NCI-H128 (cell line): ENCODE results near the gene RSRP1.
"Not testable (repeated sequence)": the region's sequence is repeated elsewhere in the genome, so short reads cannot be mapped to it uniquely, and the experiment has no call there.

ENCODE experiments used
- DNase-seq: peaks from one replicate; lab custom pipeline; 2025; ENCODE audit not compliant: unreplicated experiment; lab: John Stamatoyannopoulos, UW

Gene RSRP1

DNA sequence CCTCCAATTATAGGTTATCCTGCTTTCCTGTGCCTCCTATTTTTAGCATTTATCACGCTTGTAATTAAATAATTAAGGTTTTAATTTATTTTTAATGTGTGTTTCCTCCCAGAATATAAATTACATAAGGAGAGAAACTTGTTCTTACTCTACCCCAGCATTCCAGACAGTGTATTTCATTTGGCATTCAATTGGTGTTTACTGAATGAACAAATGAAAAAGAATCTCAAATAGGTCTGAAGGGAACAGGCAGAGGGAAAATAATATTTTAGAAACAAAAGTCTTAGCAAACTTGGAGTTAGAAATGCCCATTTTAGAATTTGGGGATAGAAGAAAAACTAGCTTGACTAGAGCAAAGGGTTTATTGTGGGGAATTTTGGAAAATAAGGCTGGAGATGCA is 9.9 kb upstream of the RSRP1 start:
- DNase-seq: no peak

DNA sequence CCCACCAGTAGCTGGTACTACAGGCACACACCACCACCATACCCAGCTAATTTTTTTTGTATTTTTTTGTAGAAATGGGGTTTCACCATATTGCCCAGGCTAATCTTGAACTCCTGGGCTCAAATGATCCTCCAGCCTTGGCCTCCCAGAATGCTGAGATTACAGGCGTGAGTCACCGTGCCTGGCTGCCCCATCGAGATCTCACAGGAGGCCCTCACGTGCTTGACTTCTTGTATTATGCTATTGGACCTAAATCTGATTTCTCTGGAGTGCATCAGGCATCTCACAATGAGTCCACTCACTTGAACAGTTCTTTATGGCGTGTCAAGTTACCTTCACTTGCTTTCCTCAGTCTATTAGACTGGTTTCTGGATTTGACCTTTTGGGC is 9.3 kb upstream of the RSRP1 start:
- no peak for DNase-seq

DNA sequence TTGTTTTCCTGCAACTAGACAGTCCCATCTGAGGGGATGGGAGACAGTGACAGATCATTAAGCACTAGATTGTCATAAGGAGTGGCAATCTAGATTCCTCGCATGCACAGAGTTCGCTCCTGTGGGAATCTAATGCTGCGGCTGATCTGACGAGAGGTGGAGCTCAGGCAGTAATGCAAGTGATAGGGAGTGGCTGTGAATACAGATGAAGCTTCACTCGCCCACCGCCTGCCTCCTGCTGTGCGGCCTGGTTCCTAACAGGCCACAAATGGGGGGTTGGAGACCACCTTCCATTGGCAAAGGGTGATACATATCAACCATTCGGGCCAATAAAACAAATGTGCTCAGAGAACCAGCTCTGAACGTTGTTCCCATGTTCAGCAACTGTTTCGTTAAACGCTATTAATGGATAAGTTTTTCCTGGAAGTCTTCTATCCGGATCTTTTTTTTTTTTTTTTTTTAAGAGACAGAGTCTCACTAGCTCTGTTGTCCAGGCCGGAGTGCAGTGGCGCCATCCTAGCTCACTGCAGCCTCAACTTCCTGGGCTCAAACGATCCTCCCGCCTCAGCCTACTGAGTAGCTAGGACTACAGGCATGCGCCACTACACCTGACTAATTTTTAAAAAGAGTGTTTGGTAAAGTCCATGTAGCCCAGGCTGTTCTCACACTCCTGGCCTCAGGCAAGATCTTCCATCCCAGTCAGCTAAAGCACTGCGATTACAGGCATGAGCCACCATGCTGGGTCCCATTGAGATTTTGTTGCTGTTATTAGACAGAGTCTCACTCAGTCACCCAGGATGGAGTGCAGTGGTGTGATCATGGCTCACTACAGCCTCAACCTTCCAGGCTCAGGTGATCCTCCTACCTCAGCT is 8.7 kb upstream of the RSRP1 start:
- no peak for DNase-seq

DNA sequence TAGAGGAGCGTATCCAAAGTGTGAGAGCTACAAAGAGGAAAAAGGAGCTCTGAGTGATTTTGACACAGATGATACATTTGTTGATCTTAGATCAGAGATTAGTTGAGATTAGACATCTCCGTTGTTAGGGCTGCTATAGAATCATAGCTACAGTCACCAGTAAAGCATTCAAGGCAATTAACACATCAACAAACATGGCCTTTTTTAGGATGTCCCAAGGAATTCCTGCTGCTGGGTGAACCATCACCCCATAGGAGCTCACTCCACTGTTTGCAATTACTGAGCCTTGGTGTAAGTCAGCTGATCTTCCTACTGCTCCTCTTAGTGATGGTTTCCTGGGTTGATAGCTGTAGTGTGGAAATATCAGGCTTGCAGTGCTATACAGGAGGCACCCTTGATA is 6.7 kb upstream of the RSRP1 start:
- DNase-seq: no peak

DNA sequence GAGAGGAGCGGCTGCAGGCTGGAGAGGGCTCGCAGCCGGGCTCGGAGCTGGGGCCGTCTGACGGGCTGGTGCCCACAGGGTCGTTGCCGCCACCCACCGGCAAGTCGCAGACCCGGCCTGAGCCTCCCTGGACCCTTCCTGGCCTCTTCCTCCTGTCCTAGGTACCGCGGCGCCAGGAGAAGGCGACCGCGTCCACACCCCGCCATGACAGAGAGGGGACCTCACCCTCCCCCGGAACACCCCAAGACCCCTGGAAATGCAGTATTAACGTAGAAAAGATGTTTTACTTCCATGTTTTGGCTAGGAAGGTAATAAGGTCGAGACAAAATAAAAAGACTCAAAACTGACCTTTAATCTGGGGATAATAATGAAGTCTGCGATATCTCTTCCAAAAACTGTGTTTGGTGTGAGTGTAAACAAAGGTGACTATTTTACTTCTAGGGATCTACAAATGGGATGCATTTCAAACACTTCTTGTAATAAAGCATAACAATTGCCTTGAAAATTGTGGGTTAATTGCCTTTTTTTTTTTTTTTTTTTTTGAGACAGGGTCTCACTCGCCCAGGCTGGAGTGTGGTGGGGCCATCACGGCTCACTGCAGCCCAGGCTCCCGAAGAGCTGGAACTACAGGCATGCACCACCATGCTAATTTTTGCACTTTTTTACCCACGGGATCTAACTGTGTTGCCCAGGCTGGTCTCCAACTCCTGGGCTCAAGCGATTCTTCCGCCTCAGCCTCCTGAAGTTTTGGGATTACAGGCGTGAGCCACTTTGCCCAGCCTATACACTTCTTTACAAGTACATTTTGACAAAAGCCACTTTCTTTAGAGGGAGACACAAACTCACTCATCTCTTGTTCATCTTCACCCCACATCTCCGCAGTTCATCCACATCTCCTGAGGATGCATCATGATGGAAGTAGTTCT is 838 bp upstream of the RSRP1 start:
- DNase-seq: no peak

DNA sequence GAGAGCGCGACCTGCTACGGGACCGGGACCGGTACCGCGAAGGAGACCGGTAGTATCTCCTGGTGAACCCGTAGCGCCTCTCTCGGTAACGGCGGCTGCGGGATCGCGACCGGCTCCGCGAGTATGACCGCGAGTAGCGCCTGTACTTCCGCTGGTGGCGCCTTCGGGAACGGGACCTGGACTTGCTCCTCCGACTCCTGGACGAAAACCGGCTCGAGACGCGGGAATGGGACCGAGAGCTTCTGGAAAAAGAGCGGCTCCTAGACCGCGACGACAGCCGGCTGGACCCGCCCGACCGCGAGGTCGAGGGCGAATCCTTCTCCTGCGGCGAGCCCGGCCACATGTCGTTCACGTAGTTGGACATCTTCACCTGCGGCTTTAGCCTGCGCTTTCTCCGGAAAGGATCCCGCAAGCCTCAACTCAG is 642 bp downstream of the RSRP1 start:
- no peak for DNase-seq

DNA sequence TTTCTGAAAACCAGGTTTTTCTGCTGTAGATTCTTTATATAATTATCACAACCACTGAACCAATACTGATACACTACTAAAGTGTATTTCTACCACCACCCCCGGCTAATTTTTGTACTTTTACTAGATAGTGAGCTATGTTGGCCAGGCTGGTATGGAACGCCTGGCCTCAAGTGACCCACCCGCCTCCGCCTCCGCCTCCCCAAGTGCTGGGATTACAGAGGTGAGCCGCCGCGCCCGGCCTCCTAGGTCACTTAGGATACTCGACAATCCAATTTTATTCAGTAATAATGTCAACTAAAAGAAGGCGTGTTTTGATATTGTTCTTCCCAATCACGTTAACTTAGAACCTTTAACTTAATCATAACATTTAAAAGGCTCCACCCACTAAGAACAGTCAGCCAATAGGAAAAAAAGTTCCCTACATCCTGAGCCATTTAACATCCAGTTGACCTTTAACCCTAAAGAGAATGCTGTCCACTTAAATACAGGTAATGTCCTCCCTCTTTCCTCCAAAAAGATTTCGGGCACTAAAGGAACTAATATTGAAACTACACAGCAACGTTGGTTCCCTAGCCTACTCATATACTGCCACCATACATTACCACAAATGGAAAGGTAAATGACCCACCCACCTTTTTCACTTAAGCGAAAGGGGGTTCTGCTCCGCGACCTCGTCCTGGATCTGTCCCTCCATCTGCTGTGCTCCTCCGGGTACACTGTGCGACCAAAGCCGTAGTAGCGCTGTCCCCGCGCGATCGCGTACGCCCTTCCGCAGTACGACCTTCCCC is 1.2 kb downstream of the RSRP1 start:
- no peak for DNase-seq

DNA sequence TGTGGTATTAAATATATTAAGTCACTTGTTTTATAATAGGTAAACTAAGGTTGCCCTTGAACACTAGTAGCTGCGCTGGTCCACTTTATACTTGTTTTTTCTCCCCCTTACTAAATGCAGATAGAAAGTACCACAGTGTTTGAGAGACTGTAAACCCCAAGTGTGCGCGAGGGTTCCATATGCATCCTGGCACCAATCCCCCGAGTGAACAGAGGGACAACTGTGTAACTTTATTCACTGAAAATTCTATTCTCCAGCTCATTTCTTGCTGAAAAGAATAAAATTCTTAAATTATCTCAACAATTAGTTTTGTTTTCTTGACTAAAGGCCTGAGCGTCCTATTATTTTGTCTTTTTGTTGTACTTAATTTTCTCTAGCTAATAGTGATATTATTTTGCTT is 1.9 kb downstream of the RSRP1 start:
- DNase-seq: no peak

DNA sequence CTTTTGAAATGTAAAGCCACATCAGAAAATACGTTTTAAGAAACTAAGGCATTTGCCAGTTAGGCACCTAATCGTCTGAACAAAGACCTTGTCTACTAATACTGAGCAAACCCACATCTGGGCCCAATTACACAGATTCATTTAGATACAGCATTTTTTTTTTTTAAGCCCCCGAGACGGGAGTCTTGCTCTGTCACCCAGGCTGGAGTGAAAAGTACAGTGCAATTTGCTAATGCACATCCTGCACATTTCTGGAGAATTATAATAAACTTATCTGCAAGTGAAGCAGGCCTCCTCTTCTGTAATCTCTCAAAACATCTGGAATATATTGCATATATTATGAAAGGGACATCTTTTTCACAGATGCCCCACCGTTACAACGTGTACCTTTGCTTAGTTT is 3.3 kb downstream of the RSRP1 start:
- no peak for DNase-seq

DNA sequence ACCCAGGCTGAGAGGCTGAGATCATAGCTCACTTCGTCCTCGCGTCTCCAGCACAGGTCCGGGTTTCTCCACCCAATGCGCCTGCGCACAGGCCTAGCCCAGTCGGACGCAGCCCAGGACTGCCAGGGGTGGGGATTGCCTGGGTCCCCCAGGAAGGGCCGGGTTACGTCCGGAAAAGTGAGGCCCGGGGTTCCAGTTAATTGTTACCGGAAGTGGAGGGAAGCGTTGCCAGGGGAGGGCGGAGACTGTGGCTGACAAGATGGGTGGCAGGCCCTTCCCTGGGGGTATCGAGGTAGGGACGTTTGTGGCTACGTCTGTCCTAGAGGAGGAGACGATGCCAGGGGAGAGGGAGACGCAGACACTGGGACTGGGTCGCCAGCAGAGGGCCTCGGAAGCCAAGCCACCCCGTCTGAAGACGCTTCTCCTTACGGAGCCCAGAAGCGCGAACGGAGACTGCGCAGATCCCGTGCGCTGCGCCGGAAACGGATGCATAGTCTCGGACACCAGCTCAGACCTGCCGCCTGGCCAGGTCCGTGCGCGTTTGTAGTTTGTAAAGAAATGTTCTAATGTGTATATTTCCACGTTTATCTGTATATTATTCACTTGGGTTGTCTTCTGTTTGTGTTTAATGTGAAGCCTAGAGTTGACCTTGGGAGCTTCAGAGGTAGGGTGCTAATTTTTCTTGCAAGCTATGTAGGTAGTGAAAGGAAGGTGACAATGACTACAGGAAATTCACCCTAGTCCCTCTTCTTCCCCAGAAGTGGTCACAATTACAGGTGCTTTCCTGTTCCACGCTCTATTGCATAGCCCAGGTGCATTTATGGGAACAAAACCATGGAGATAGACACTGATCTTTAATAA is 7.3 kb downstream of the RSRP1 start:
- DNase-seq: peak; percentile 96

DNA sequence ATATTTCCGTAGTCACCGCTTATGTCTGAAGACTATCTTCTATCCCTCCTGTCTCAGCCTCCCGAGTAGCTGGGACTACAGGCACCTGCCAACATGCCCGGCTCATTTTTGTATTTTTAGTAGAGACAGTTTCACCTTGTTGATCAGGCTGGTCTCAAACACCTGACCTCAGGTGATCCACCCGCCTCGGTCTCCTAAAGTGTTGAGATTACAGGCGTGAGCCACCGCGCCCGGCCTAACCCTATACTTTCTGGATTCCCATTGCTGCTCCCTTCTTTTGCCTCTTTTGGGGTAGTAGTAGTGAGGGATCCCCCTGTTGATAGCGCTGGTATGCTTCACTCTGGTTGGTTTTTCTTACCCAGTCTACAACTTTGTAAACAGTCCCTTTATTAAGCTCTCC is 9.2 kb downstream of the RSRP1 start:
- DNase-seq: no peak

DNA sequence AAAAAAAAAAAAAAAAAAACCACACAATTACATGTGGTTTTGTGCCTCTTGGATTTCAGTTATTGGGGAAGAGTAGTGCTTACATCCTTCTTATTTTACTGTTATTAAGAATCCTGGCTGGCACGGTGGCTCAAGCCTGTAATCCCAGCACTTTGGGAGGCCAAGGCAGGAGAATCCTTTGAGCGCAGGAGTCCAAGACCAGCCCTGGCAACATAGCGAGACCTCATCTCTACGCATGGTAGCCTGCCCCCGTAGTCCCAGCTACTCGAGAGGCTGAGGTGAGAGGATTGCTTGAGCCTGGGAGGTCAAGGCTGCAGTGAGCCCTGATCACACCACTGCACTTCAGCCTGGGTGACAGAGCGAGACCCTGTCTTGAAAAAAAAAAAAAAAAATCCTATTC is 11.0 kb downstream of the RSRP1 start:
- not testable (repeated sequence) for DNase-seq

DNA sequence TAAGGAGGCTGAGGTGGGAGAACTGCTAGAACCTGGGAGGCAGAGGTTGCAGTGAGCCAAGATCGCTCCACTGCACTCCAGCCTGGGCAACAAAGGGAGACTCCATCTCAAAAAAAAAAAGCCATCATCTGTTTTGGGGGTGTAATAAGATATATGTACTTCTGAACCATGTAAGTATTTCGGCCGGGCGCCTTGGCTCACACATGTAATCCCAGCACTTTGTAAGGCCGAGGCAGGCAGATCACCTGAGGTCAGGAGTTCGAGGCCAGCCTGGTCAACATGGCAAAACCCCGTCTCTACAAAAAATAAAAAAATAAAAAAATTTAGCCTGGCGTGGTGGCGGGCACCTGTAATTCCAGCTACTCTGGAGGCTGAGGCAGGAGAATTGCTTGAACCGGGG is 11.8 kb downstream of the RSRP1 start:
- DNase-seq: not testable (repeated sequence)

DNA sequence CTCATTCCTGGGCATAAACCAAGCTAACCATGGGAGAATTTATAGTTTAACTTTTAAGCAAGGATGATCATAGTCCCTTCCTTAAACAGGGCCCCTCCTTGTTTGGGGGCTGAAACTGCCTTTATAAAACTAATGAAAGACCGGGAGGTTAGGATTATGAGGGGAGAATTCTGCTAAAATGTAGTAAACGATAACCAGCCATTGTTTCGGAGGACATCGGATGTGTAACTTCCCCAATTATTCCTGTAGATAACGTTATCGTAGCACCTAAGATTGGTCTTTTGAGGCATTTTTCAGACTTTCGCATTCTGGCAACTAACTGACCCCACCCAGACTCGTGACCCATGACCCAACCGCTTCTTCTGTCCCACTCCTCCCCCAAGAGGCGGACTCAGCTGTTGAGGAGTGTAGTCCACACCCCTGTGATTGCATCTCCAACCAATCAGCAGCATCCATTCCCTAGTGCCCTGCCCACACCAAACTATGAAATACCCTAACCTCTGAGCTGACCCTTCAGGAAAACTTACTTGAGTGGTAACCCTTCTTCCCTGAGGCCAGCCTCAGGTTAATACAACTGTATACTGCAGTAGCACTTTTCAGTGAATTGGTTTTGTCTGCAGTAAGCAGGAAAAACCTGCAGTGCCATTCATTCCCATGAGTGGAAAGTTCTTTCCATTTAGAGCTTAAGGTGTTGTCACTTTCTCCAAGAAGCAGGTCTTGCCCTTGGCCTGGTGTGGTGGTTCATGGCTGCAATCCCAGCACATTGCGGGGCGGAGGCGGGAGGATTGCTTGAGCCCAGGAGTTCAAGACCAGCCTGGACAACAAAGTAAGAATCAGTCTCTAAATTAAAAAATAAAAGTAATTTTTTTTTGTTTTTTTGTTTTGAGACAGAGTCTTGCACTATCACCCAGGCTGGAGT is 14.1 kb downstream of the RSRP1 start:
- DNase-seq: peak; percentile 31

DNA sequence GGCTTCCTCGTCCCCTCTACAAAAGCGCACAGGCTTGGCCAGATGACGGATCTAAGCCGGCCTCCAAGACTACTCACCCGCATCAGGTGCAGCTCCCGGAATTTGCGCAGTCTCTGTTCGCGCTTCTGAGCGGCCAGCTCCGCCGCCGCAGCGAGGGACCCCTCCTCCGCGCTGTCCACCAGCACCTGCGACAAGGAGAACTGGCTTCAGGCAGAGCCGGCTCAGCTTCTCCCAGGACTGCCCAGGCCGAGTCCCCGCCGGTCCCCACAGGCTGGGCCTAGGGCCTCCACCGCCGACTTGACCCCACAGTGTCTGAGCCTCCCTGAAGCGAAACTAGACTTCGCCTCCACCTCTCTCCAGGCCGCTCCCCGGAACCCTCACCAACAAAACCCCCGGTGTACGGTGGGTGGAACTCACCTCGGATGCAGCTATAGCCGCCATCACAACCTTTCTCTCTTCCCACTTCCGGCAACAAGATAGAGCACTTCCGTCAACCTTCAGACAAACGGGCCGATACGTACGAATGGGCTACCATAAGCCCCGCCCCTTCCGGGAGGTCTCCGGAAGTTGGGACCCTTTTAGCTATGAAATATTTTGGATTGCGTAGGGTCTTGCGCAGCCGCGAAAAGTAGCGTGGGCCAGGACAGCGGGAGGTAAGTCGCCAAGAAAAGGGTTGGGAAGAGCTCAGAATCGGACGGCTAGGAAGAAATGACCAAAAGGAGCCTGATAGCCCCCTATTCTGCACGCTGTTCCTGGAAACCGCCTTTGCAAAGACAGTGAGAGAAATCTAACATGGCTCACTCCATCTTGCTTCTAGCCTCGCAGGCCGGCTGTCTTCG is 15.0 kb downstream of the RSRP1 start, which contains the start of gene SYF2:
Gene SYF2, minus strand, starts transcription at position 476 of the 839 bp plus-strand sequence. Its CDS starts 35 bp downstream, at position 441.
- DNase-seq: peak; percentile 93

DNA sequence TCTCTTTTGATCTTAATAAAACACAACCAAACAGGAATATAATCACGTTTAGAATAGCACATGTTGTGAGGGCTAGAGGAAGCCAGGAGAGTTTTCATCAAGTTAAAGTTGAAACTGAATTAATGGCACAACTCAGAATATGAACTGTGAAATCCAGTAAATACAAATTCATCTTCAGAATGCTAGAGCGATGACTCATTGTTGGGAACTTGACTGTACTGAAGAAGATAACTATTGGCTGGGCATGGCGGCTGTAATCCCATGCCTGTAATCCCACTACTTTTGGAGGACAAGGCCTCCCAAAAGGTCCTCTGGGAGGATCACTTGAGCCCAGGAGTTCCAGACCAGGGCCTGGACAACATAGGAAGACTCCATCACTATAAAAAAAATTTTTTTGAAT is 23.8 kb downstream of the RSRP1 start:
- DNase-seq: no peak

DNA sequence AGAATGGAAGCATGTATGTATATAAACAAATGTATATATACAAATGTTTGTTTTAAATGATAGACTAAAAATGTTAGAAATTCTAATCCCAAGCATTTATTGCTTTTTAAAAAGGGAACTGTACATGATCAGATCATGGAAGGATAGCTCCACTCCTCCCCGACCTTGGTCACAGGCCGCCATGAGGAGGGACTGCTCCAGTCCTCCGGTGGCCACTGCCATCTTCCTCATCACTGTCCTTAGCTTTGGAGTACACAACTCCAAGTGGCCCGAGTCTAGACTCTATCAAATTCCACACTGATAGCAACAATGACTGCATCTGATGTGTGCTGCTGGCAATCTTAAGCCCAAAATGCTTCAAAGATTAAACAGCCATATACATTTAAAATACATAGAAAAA is 24.6 kb downstream of the RSRP1 start:
- no peak for DNase-seq

DNA sequence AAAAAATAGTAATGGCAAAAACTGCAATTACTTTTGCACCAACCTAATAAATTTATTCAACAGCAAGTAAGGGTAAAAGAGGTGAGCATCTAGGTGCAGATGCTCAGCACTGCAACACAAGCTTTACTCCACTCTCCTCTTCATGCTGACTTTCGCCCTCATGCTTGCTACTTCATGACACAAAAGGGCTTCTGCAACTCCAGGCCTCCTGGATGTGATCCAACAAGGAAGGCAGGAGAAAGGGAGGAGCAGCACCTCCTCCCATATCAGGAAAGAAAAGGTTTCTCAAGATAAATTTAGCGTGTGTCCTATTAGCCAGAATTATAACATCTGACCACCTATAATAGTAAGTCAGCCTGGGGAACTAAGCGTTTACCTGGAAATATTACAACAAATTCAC is 26.6 kb downstream of the RSRP1 start:
- no peak for DNase-seq
